Mucosa of descending colon (tissue), 3 donors: ENCODE data around the gene KIAA0825. TPM values are rescaled to one million over a fixed set of nuclear protein-coding genes. Genes with fewer than 3 reads are reported as not detected.

Experiments used
- ATAC-seq: fragments of 200-7000 bp; cut with Tn5 transposase; one replicate; pipeline ENCODE4 v1.9.1; 2020; ENCODE audit warnings: mild to moderate bottlenecking, moderate library complexity
- DNase-seq, 3 donors: peaks; one replicate each; pipeline ENCODE4 v3.0.0-alpha.2; 2020
- H3K36me3 ChIP-seq: fragments of 200-600 bp; one replicate; pipeline ENCODE4 v1.8.0; 2021; ENCODE audit warnings: low read depth, mild to moderate bottlenecking
- H3K4me1 ChIP-seq: fragments of 200-600 bp; one replicate; pipeline ENCODE4 v1.8.0; 2021; ENCODE audit warnings: low read depth, mild to moderate bottlenecking
- H3K4me3 ChIP-seq: fragments of 200-600 bp; one replicate; pipeline ENCODE4 v1.8.0; 2021; ENCODE audit warnings: mild to moderate bottlenecking
- H3K9me3 ChIP-seq: fragments of 200-600 bp; one replicate; pipeline ENCODE4 v1.8.0; 2021; ENCODE audit warnings: mild to moderate bottlenecking
- CTCF ChIP-seq: fragments of 200-600 bp; IDR thresholded peaks from one replicate; pipeline ENCODE4 v1.8.0; 2022; ENCODE audit warnings: antibody characterized with exemption, mild to moderate bottlenecking
- intact Hi-C, 2 donors: fragments of 100-400 bp; cut with DNase I in 1 of 2; cut with micrococcal nuclease in 1 of 2; formaldehyde crosslinking; loops; one replicate each; pipeline versions ENCODE4 v1.11.0 to v1.11.1; 2022; cut with DNase I, micrococcal nuclease
- total RNA-seq, 3 donors: library from RNA; stranded (reverse); fragmentation: NEBNext Ultra II Directional in 2 of 3; extraction: Animal tissue kit (Norgen Biotek cat#: 25700) in 2 of 3; gene quantifications; one replicate each; pipeline versions ENCODE4 v1.2.1 to v1.2.4, GENCODE V29; 2021 to 2023
- donor health status: DM: no; HTN: no; CAD: no; lungs with moderate emphysema.
- donor health status: DM: no; HTN: no; CAD: no.
- donor health status: DM: no; HTN: yes; CAD: no.

Gene KIAA0825
- total RNA-seq, 3 donors from 2014 or later, result 2.6 to 3.6 (median 3.1) TPM

GRCh38 chr5:94239266-94239665, 379.1 kb downstream of the KIAA0825 start:
- Histone ChIP-seq H3K9me3 (no peaks in the 10 kb centered on the region), H3K4me3 (no peak overlapping the region), H3K36me3 (no peaks in the 10 kb centered on the region), H3K4me1 (no peaks in the 10 kb centered on the region)
- intact Hi-C loops, result no loop called here
- ATAC-seq (no peak), DNase-seq (no peak)
- no peak for TF ChIP-seq CTCF

- ATAC-seq (no peak), DNase-seq (no peak)
- intact Hi-C loops, result no loop called here
- H3K4me3 ChIP-seq, result no peak overlapping the region
- H3K9me3 ChIP-seq, result no peaks in the 10 kb centered on the region
- no peaks in the 10 kb centered on the region for H3K36me3 ChIP-seq
- no peaks in the 10 kb centered on the region for H3K4me1 ChIP-seq
- no peak for TF ChIP-seq CTCF
These were observed 383.4 kb downstream of the KIAA0825 start for GRCh38 chr5:94234987-94235386.

- no peaks in the 10 kb centered on the region for H3K4me1 ChIP-seq
- ATAC-seq (peak; percentile 79), DNase-seq (no peak)
- no peak for TF ChIP-seq CTCF
- H3K36me3 ChIP-seq, result no peaks in the 10 kb centered on the region
- intact Hi-C loops, result no loop called here
- H3K4me3 ChIP-seq, result no peak overlapping the region
- H3K9me3 ChIP-seq, result no peaks in the 10 kb centered on the region
These were observed 389.6 kb downstream of the KIAA0825 start for GRCh38 chr5:94228791-94229190.

GRCh38 chr5:94223235-94223634, 395.2 kb downstream of the KIAA0825 start:
- no peaks in the 10 kb centered on the region for H3K4me1 ChIP-seq
- TF ChIP-seq CTCF, result no peak
- H3K4me3 ChIP-seq, result no peak overlapping the region
- ATAC-seq (no peak), DNase-seq (no peak)
- intact Hi-C loops, result no loop called here
- H3K9me3 ChIP-seq, result no peaks in the 10 kb centered on the region
- no peaks in the 10 kb centered on the region for H3K36me3 ChIP-seq

GRCh38 chr5:94218374-94218773, 400.0 kb downstream of the KIAA0825 start:
- no peak for DNase-seq
- no peaks in the 10 kb centered on the region for H3K36me3 ChIP-seq
- TF ChIP-seq CTCF, result no peak
- intact Hi-C loops, result no loop called here
- no peak overlapping the region for H3K4me3 ChIP-seq
- ATAC-seq, result no peak
- no peaks in the 10 kb centered on the region for H3K9me3 ChIP-seq
- no peaks in the 10 kb centered on the region for H3K4me1 ChIP-seq

- intact Hi-C loops, result no loop called here
- no peak for ATAC-seq
- no peaks in the 10 kb centered on the region for H3K36me3 ChIP-seq
These were observed 400.7 kb downstream of the KIAA0825 start for GRCh38 chr5:94217745-94218144.

More at GRCh38 chr5:94217745-94218144, 400.7 kb downstream of the KIAA0825 start:
- H3K9me3 ChIP-seq, result no peaks in the 10 kb centered on the region
- no peak for DNase-seq
- no peaks in the 10 kb centered on the region for H3K4me1 ChIP-seq
- no peak for TF ChIP-seq CTCF
- H3K4me3 ChIP-seq, result no peak overlapping the region
